Measurements from ENCODE around the gene DIAPH2. TPM values are rescaled to one million over a fixed set of nuclear protein-coding genes. Genes with fewer than 3 reads are reported as not detected.

The DIAPH2 gene
- total and polyA plus RNA-seq, 7 donors, result 2.6 to 19.2 (median 11.5) TPM

DNA sequence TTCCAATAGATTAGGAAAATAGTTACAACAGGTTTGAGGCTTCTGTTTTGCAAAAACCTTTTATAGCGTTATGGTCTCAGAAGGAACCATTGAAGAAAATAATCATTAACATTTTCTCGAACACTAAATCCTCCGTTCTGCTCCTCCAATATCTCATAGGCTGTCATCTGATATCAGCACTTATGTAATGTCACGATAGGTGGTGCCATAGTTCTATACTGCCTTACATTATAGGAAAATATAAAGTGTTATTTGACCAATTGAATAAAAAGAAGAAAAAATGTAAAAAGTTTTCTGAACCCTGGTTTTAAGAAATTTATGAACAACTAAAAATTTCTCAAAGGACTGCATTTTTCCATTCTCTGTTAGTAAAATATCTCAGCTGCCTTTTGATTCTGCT lies 490.5 kb downstream of the DIAPH2 start:
- TF ChIP-seq, protein P1, sequence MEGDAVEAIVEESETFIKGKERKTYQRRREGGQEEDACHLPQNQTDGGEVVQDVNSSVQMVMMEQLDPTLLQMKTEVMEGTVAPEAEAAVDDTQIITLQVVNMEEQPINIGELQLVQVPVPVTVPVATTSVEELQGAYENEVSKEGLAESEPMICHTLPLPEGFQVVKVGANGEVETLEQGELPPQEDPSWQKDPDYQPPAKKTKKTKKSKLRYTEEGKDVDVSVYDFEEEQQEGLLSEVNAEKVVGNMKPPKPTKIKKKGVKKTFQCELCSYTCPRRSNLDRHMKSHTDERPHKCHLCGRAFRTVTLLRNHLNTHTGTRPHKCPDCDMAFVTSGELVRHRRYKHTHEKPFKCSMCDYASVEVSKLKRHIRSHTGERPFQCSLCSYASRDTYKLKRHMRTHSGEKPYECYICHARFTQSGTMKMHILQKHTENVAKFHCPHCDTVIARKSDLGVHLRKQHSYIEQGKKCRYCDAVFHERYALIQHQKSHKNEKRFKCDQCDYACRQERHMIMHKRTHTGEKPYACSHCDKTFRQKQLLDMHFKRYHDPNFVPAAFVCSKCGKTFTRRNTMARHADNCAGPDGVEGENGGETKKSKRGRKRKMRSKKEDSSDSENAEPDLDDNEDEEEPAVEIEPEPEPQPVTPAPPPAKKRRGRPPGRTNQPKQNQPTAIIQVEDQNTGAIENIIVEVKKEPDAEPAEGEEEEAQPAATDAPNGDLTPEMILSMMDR (IDR thresholded peaks at IDR 0.05), result no peak
- H3K36me3 ChIP-seq (ENCODE audit: insufficient read depth in 1 of 2, low read depth in 1 of 2), result no peaks in the 10 kb centered on the region
- intact Hi-C loops (cut with DNase I), result no loop called here
- no peak overlapping the region for H3K4me3 ChIP-seq
- no peaks in the 10 kb centered on the region for H3K4me1 ChIP-seq
- no peak overlapping the region for H3K27ac ChIP-seq
- 74 to 88% (median 74%) methylated on average over 4 of the region's 4 CpGs for WGBS, 3 donors
- ATAC-seq (no peak), DNase-seq (no peak)
- no peaks in the 10 kb centered on the region for H3K27me3 ChIP-seq (ENCODE audit: insufficient read depth in 3 of 3, low read length in 2 of 3)
- H3K9me3 ChIP-seq, result peaks cover 4% of the 10 kb centered on the region

GRCh38 chrX:97189668-97190067 lies 505.0 kb downstream of the DIAPH2 start:
- no peak overlapping the region for H3K27ac ChIP-seq
- TF ChIP-seq, protein P1 (IDR thresholded peaks at IDR 0.05), result no peak
- no peaks in the 10 kb centered on the region for H3K36me3 ChIP-seq (ENCODE audit: insufficient read depth in 1 of 2, low read depth in 1 of 2)
- DNase-seq, result no peak
- no peak for ATAC-seq
- H3K9me3 ChIP-seq, result no peaks in the 10 kb centered on the region
- intact Hi-C loops (cut with DNase I), result no loop called here
- no peaks in the 10 kb centered on the region for H3K4me1 ChIP-seq
- 49 to 86% (median 76%) methylated on average over 2 of the region's 2 CpGs for WGBS, 3 donors
- H3K27me3 ChIP-seq (ENCODE audit: insufficient read depth in 3 of 3, low read length in 2 of 3), result peaks cover 0 to 8% (median 0%) of the 10 kb centered on the region in 3 donors
- no peak overlapping the region for H3K4me3 ChIP-seq

DNA sequence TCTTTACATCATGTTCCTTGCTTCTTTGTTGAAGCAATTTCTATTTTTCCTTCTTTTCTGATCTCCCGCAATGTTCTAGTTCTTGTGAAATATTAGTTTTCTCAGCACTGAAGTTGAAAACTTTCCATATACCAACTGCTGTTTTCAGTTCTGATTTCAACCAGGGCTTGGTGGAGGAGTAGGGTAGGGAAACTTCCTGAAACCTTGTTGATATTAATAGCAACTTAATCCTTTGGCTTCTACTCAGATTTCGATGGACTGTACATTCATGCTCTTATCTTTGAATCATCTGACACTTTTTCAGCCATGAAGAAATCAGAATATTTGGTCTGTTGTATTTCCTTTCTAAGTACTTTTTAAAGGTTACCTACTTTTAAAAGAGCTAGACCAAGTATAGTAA lies 514.9 kb downstream of the DIAPH2 start:
- H3K36me3 ChIP-seq (ENCODE audit: insufficient read depth in 1 of 2, low read depth in 1 of 2), result no peaks in the 10 kb centered on the region
- ATAC-seq (no peak), DNase-seq (no peak)
- intact Hi-C loops (cut with DNase I), result no loop called here
- no peaks in the 10 kb centered on the region for H3K9me3 ChIP-seq
- whole genome bisulfite sequencing, 3 donors, result 49 to 70% (median 67%) methylated on average over 2 of the region's 2 CpGs
- H3K27me3 ChIP-seq (ENCODE audit: insufficient read depth in 3 of 3, low read length in 2 of 3), result no peaks in the 10 kb centered on the region
- H3K27ac ChIP-seq, result no peak overlapping the region
- TF ChIP-seq, protein P1 (IDR thresholded peaks at IDR 0.05), result no peak
- no peaks in the 10 kb centered on the region for H3K4me1 ChIP-seq
- no peak overlapping the region for H3K4me3 ChIP-seq

DNA sequence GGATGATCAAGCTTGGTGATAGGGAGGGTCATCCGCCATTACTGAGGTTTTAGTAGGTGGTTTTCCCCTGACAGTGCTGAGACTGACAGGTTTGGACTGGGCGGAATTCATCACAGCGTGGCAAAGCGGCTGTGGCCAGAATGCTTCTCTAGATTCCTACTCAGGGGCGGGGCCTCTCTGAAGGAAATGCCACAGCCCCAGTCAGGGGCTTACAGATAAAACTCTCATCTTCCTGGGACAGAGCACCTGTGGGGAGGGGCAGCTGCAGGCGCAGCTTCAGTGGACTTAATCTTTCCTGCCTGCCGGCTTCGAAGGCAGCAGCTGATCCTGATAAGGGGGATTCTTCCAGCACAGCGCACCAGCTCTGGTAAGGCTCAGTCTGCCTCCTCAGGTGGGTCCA lies 515.8 kb downstream of the DIAPH2 start:
- no peak for ATAC-seq
- Histone ChIP-seq H3K4me3 (no peak overlapping the region), H3K4me1 (no peaks in the 10 kb centered on the region), H3K27me3 (ENCODE audit: insufficient read depth in 3 of 3, low read length in 2 of 3) (no peaks in the 10 kb centered on the region), H3K27ac (no peak overlapping the region), H3K9me3 (no peaks in the 10 kb centered on the region), H3K36me3 (ENCODE audit: insufficient read depth in 1 of 2, low read depth in 1 of 2) (no peaks in the 10 kb centered on the region)
- DNase-seq, result no peak
- intact Hi-C loops (cut with DNase I), result no loop called here
- TF ChIP-seq, protein P1 (IDR thresholded peaks at IDR 0.05), result no peak
- WGBS, 3 donors, result 79 to 98% (median 96%) methylated on average over 8 to 9 of the region's 9 CpGs

GRCh38 chrX:97210501-97210900 lies 525.9 kb downstream of the DIAPH2 start:
- no peaks in the 10 kb centered on the region for H3K4me1 ChIP-seq
- H3K9me3 ChIP-seq, result peaks cover 4% of the 10 kb centered on the region
- intact Hi-C loops (cut with DNase I), result no loop called here
- H3K27me3 ChIP-seq (ENCODE audit: insufficient read depth in 3 of 3, low read length in 2 of 3), result no peaks in the 10 kb centered on the region
- no peaks in the 10 kb centered on the region for H3K36me3 ChIP-seq (ENCODE audit: insufficient read depth in 1 of 2, low read depth in 1 of 2)
- ATAC-seq (no peak), DNase-seq (no peak)
- TF ChIP-seq, protein P1 (IDR thresholded peaks at IDR 0.05), result no peak
- 87 to 93% (median 89%) methylated on average over 2 of the region's 2 CpGs for WGBS, 3 donors
- H3K4me3 ChIP-seq, result no peak overlapping the region
- H3K27ac ChIP-seq, result no peak overlapping the region

Data from psoas muscle (tissue), 8 donors.